HG03457 (cell line): Measurements from ENCODE around the gene SZT2.

Experiments
- ATAC-seq: cut with Tn5 transposase; IDR thresholded peaks from one replicate; pipeline ENCODE4 v1.9.1; 2021; ENCODE audit warnings: moderate number of reproducible peaks; ENCODE audit not compliant: unreplicated experiment

Gene SZT2

GRCh38 chr1:43421976-43422750 lies 32.5 kb downstream of the SZT2 start:
- no peak for ATAC-seq

GRCh38 chr1:43422995-43423671 lies 33.4 kb downstream of the SZT2 start:
- no peak for ATAC-seq

GRCh38 chr1:43423672-43424550 lies 34.2 kb downstream of the SZT2 start:
- no peak for ATAC-seq

- no peak for ATAC-seq
Observed at GRCh38 chr1:43425045-43425444, 35.3 kb downstream of the SZT2 start.

GRCh38 chr1:43426221-43426620 lies 36.5 kb downstream of the SZT2 start:
- no peak for ATAC-seq

- no peak for ATAC-seq
Observed at GRCh38 chr1:43427524-43427923, 37.8 kb downstream of the SZT2 start.

GRCh38 chr1:43427941-43428340 lies 38.2 kb downstream of the SZT2 start:
- ATAC-seq: no peak

GRCh38 chr1:43430831-43431230 lies 41.1 kb downstream of the SZT2 start:
- ATAC-seq: no peak

GRCh38 chr1:43431676-43432075 lies 42.0 kb downstream of the SZT2 start:
- ATAC-seq: no peak

- ATAC-seq: no peak
Observed at GRCh38 chr1:43432171-43432860, 42.6 kb downstream of the SZT2 start.

GRCh38 chr1:43432907-43433306 lies 43.2 kb downstream of the SZT2 start:
- ATAC-seq: no peak

- no peak for ATAC-seq
Observed at GRCh38 chr1:43434256-43434655, 44.6 kb downstream of the SZT2 start.

GRCh38 chr1:43435146-43436145 lies 45.7 kb downstream of the SZT2 start:
- ATAC-seq: no peak

GRCh38 chr1:43436371-43436770 lies 46.7 kb downstream of the SZT2 start:
- no peak for ATAC-seq

- ATAC-seq: no peak
Observed at GRCh38 chr1:43437031-43437973, 47.6 kb downstream of the SZT2 start.

- no peak for ATAC-seq
Observed at GRCh38 chr1:43438006-43438405, 48.3 kb downstream of the SZT2 start.

GRCh38 chr1:43438576-43438952 lies 48.9 kb downstream of the SZT2 start:
- ATAC-seq: no peak

GRCh38 chr1:43438953-43439581 lies 49.4 kb downstream of the SZT2 start:
- ATAC-seq: no peak
